HG03342 (cell line): Measurements from ENCODE around the gene DIP2A.
"Not testable (repeated sequence)": the region's sequence is repeated elsewhere in the genome, so short reads cannot be mapped to it uniquely, and the experiment has no call there.

Experiments used
- ATAC-seq: cut with Tn5 transposase; IDR thresholded peaks from one replicate; pipeline ENCODE4 v1.9.1; 2021; ENCODE audit warnings: mild to moderate bottlenecking, moderate library complexity; ENCODE audit not compliant: unreplicated experiment

Gene DIP2A

GRCh38 chr21:46554431-46555224 lies 95.9 kb downstream of the DIP2A start:
- ATAC-seq = no peak

GRCh38 chr21:46555225-46555617 lies 96.5 kb downstream of the DIP2A start:
- ATAC-seq = no peak

- no peak for ATAC-seq
Measured at GRCh38 chr21:46555678-46556077, 97.0 kb downstream of the DIP2A start.

GRCh38 chr21:46556802-46557201 lies 98.1 kb downstream of the DIP2A start:
- no peak for ATAC-seq

- no peak for ATAC-seq
Measured at GRCh38 chr21:46557469-46557868, 98.8 kb downstream of the DIP2A start.

- no peak for ATAC-seq
Measured at GRCh38 chr21:46557919-46558392, 99.3 kb downstream of the DIP2A start.

GRCh38 chr21:46559291-46559983 lies 100.7 kb downstream of the DIP2A start:
- ATAC-seq = no peak

DNA sequence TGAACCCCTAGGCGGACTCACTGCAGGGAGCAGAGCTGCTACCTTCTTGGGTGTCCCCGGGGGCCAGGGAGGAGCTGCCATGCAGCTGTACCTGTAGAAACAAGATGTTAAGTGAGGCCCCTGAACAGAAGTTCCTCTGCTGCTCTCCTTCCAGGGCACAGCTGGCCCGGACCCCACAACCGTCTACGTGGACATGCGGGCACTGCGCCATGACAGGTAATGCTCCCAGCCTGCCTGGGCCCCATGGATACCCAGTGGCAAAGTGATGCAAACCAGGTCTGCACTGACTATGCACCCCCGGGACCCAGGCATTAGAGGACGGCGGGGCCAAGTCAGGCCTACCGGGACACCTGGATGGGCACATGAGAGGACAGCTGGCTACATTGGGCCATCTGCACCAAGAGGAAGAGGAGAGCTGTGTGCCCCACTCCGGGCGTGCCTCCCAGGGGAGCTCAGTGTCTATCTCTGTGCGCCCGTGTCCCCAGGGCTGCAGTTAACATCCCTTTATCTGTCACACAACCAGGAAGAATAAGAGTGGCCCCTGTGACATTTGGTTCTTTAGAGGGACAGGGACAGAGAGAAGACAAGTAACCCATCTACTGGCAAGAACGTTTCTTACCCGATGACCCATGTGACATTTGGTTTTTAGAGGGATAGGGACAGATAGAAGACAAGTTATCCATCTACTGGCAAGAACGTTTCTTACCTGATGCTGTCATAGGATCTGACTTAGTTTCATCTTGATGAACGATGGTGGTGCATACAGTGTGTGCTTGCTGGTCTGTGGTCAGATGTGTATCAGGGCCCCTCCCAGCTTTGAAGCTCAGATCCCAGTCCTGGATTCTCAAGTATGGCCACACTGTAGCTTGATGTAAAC lies 102.1 kb downstream of the DIP2A start:
- ATAC-seq = no peak

DNA sequence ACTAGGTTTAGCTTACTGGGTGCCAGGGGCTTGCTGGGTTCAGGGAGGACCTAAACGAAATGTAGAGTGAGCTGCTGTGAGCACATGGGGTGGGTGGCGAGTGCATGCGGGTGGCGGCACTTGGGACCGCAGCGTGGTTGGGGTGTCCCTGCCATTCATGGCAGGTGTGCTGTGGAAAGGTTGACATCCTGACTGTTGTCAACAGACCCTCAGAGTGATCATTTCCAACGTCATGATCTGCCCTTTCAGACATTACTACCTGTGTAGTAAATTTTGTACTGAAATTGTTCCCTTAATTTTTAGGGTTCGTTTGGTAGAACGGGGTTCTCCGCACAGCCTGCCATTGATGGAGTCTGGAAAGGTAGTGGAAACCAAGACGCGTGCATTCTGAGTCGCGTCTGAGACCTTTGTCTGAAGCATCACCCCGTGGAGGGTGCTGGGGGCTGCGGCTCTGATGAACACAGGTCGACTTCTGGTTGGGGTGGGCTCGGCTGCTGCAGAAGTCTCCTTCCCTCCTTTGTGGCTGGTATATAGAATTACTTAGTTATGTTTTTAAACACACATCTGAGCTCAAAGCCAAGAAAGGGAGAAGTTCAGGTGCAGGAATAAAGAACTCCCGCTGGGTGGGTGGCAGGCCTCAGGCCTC lies 102.9 kb downstream of the DIP2A start:
- no peak for ATAC-seq

DNA sequence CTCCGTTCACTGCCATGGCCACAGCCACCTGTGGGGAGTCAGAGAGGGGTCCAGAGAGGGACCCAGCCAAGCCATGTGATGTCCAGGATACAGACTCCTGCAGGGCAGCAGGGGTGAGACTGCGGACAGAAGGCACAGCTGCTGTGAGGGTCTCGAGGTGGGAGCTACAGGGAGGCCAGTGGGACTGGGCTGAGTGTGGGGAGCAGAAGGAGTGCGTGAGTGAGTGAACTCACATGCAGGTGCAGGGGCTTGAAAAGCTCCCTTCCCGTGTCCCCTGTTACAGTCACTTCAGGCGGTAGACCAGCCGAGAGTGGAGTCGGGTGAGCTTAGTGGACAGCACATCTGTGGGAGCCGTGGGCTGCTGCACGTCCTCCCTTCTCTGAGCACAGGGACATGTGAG lies 103.8 kb downstream of the DIP2A start:
- ATAC-seq = no peak

DNA sequence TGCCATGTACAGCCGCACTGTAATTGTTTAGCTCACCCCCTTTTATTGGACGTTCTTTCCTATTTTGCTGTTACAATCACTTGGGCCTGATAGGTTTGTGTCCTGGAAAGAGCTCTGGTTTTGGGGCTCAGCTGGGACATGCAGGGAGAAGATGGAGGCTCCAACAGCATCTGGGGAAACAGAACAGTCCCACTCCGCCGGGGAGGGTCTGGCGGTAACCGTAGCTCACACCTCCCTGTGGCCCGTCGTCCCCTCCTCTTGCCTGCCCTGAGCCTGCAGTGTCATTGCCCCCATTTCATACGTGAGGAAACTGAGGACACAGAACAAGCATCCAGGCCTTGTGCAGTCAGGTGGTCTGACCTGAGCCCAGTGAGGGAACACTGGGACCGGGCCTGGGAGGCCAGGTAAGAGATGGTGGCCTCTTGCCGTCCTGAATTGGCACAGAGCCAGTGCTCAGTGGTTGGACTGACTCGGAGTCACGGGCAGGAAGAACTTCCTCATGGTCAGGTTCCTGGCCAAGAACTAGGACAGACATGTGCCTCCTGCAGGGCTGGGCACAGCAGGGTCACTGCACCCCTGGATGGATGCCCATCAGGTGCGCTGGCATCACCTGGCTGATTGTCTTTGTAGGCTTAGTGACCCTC lies 104.4 kb downstream of the DIP2A start:
- no peak for ATAC-seq

- no peak for ATAC-seq
Measured at GRCh38 chr21:46564391-46564790, 105.7 kb downstream of the DIP2A start.

DNA sequence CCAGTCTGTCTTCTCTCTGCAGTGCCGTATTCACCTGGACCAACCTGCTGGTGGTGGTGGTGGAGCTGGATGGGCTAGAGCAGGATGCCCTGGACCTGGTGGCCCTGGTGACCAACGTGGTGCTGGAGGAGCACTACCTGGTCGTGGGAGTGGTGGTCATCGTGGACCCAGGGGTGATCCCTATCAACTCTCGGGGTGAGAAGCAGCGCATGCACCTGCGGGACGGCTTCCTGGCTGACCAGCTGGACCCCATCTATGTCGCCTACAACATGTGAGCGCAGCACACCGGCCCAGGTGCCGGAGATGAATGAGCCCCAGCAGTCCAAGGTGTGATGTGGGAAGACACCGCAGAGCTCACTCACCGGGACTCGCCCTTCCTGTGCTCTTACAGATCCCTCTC lies 108.7 kb downstream of the DIP2A start:
- no peak for ATAC-seq

DNA sequence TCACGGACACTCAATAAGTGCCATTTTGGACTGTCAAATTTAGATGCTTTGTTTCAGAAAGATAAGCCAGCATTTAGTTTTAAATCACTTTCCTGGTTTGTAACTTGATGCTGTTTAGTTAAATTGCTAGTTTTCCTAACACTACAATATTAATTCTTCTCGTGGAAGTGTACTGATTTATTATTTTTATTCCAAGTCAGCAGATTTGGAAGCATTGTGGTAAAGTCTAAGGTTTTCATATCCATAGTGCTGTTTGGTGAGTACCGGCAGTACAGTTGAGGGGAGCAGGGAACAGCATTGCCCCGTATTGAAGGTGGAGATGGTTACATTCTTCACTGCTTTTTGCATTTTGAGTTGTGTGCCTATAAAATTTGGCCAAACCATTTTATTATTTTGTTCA lies 109.9 kb downstream of the DIP2A start:
- no peak for ATAC-seq

- ATAC-seq = no peak
Measured at GRCh38 chr21:46569081-46569480, 110.4 kb downstream of the DIP2A start.

GRCh38 chr21:46570119-46570518 lies 111.4 kb downstream of the DIP2A start:
- ATAC-seq = no peak

GRCh38 chr21:46570631-46571030 lies 111.9 kb downstream of the DIP2A start:
- ATAC-seq = no peak

DNA sequence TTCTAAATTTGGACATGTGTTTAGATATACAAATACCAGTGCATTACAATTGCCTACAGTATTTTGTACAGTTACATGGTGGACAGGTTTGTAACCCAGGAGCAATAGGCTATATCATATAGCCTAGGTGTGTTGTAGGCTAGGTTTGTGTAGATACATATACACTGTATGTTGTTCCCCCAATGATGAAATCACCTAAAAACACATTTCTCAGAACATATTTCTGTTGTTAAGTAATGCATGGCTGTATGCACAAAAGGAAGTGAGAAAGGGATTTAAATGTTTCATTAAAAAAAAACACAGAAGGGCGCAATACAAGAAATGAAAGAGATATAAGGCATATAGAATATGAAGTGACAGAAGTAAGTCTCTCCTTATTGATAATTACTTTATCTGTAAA lies 114.2 kb downstream of the DIP2A start:
- ATAC-seq = no peak

- not testable (repeated sequence) for ATAC-seq
Measured at GRCh38 chr21:46577786-46578185, 119.1 kb downstream of the DIP2A start.

GRCh38 chr21:46579394-46579793 lies 120.7 kb downstream of the DIP2A start:
- not testable (repeated sequence) for ATAC-seq
